ENCODE data around the gene MAN1C1.

DNA sequence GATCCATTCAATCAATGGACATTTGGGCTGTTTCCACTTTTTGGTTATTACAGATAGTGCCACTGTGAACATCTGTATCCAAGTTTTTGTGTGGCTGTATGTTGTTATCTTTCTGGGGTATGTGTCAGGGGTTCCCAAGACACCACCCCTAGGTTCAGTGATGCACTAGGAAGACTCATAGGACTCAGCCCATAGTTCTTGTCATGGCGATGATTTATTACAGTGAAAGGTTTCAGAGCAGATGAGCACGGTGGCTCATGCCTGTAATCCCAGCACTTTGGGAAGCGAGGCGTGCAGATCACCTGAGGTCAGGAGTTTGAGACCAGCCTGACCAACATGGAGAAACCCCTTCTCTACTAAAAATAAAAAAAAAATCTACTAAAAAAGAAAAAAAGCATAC, 64.1 kb downstream of the MAN1C1 start:
- TF ChIP-seq CTCF (IDR thresholded peaks at IDR 0.05; ENCODE audit: low read depth, low read length) = no peak
- TF ChIP-seq EZH2phosphoT487 (IDR thresholded peaks at IDR 0.05; ENCODE audit: low read depth) = no peak

Measured in OCI-LY3 (cell line).